SK-N-SH (cell line): ENCODE results near the gene NR3C1. TPM values are rescaled to one million over a fixed set of nuclear protein-coding genes. Genes with fewer than 3 reads are reported as not detected.

Experiments used
- CTCF ChIA-PET: fragments of 300-600, 350-600 bp; formaldehyde crosslinking; extraction: SDS; loops from one replicate; lab custom pipeline; 2021; lab: Yijun Ruan, JAX
- POLR2A ChIA-PET: fragments of 350-600 bp; sonication (Branson Sonifier 250); formaldehyde crosslinking; extraction: SDS; loops from one replicate; lab custom pipeline; 2020; ENCODE audit warnings: antibody characterized with exemption, inconsistent platforms; lab: Yijun Ruan, JAX
- DNase-seq: peaks from one replicate; pipeline ENCODE4 v3.0.0; 2012
- H2AFZ ChIP-seq: fragments of 200-600 bp; sonication (generic); 2 replicates; pipeline ENCODE4 v1.8.1; 2016; ENCODE audit warnings: antibody characterized with exemption, mild to moderate bottlenecking, low read depth
- H3F3A ChIP-seq: fragments of 200-600 bp; sonication (generic); replicated peaks from 2 replicates; pipeline ENCODE3; 2016; ENCODE audit warnings: antibody characterized with exemption, mild to moderate bottlenecking; ENCODE audit not compliant: insufficient read depth
- H3K27ac ChIP-seq, 2 experiments: fragments of 200-500 bp in 1 of 2; fragments of 200-600 bp in 1 of 2; sonication (Bioruptor generic) in 1 of 2; sonication (generic), shearing (Covaris generic) in 1 of 2; 2 replicates each; pipeline versions ENCODE4 v1.5.1 to v1.6.1; 2014 to 2016; ENCODE audit warnings: low read depth in 2 of 2, inconsistent platforms in 1 of 2, low read length in 1 of 2, mild to moderate bottlenecking in 1 of 2, mixed read lengths in 1 of 2
- H3K27me3 ChIP-seq: fragments of 200-600 bp; sonication (generic), shearing (Covaris generic); 2 replicates; pipeline ENCODE4 v1.6.1; 2016; ENCODE audit warnings: mixed run types; ENCODE audit not compliant: insufficient read depth
- H3K36me3 ChIP-seq, 2 experiments: fragments of 200-500 bp in 1 of 2; fragments of 200-600 bp in 1 of 2; sonication (Bioruptor generic) in 1 of 2; sonication (generic) in 1 of 2; replicated peaks in 1 of 2; 2 replicates each; pipeline versions ENCODE3 to v1.5.1; 2014 to 2016; ENCODE audit warnings: low read length in 1 of 2, mild to moderate bottlenecking in 1 of 2; ENCODE audit not compliant: insufficient read depth in 2 of 2, control insufficient read depth in 1 of 2
- H3K4me1 ChIP-seq, 2 experiments: fragments of 200-500 bp in 1 of 2; fragments of 200-600 bp in 1 of 2; sonication (Bioruptor generic) in 1 of 2; sonication (generic), shearing (Covaris generic) in 1 of 2; 2 replicates each; pipeline versions ENCODE4 v1.5.1 to v1.6.1; 2014 to 2016; ENCODE audit warnings: low read depth in 1 of 2, low read length in 1 of 2, mixed run types in 1 of 2; ENCODE audit not compliant: insufficient read depth in 2 of 2, control insufficient read depth in 1 of 2
- H3K4me2 ChIP-seq: fragments of 200-600 bp; sonication (generic), shearing (Covaris generic); 2 replicates; pipeline ENCODE4 v1.6.1; 2017; ENCODE audit warnings: mixed run types
- H3K4me3 ChIP-seq, 2 experiments: fragments of 200-500 bp in 1 of 2; fragments of 200-600 bp in 1 of 2; sonication (Bioruptor generic) in 1 of 2; sonication (generic), shearing (Covaris generic) in 1 of 2; 2 replicates each; pipeline versions ENCODE4 v1.5.1 to v1.8.1; 2014 to 2016; ENCODE audit warnings: low read depth in 2 of 2, inconsistent platforms in 1 of 2, low read length in 1 of 2, mild to moderate bottlenecking in 1 of 2, mixed read lengths in 1 of 2, moderate library complexity in 1 of 2
- H3K79me2 ChIP-seq: fragments of 200-600 bp; sonication (generic); 2 replicates; pipeline ENCODE4 v1.8.1; 2017; ENCODE audit warnings: mild to moderate bottlenecking; ENCODE audit not compliant: insufficient read depth
- H3K9ac ChIP-seq: fragments of 200-600 bp; sonication (generic); 2 replicates; pipeline ENCODE4 v1.6.1; 2017; ENCODE audit warnings: mixed run types
- H3K9me2 ChIP-seq: fragments of 200-600 bp; sonication (generic); 2 replicates; pipeline ENCODE4 v1.6.1; 2017; ENCODE audit warnings: mixed run types
- H3K9me3 ChIP-seq: fragments of 200-600 bp; sonication (generic); 2 replicates; pipeline ENCODE4 v1.6.1; 2017; ENCODE audit warnings: mixed run types, mild to moderate bottlenecking, moderate library complexity
- H4K20me1 ChIP-seq: fragments of 200-600 bp; sonication (generic); 2 replicates; pipeline ENCODE4 v1.6.1; 2017; ENCODE audit warnings: mild to moderate bottlenecking, mixed run types; ENCODE audit not compliant: insufficient read depth
- CHD2 ChIP-seq: fragments of 150-350 bp; IDR thresholded peaks from 2 replicates; pipeline ENCODE4 v1.6.1; 2018; ENCODE audit warnings: low read length; ENCODE audit not compliant: partially characterized antibody
- CTCF ChIP-seq: fragments of 200-600 bp; sonication (generic); IDR thresholded peaks from 2 replicates; pipeline ENCODE4 v1.6.1; 2017; ENCODE audit warnings: antibody characterized with exemption, mild to moderate bottlenecking, moderate library complexity
- FOXM1 ChIP-seq: IDR thresholded peaks from 2 replicates; pipeline ENCODE4 v1.4.0; 2012; ENCODE audit warnings: low read depth, mild to moderate bottlenecking
- IRF3 ChIP-seq: fragments of 150-350 bp; IDR thresholded peaks from 2 replicates; pipeline ENCODE4 v1.6.1; 2016; ENCODE audit warnings: mild to moderate bottlenecking, low read depth, low read length
- NRF1 ChIP-seq: IDR thresholded peaks from 2 replicates; pipeline ENCODE4 v1.6.1; 2012; ENCODE audit warnings: low read depth, mild to moderate bottlenecking, low read length
- POLR2AphosphoS5 ChIP-seq: IDR thresholded peaks from 2 replicates; pipeline ENCODE4 v1.6.1; 2012; ENCODE audit warnings: low read depth, low read length
- RCOR1 ChIP-seq: fragments of 150-350 bp; IDR thresholded peaks from 2 replicates; pipeline ENCODE4 v1.6.1; 2017; ENCODE audit warnings: antibody characterized with exemption, low read length
- RXRA ChIP-seq: IDR thresholded peaks from 2 replicates; pipeline ENCODE4 v1.4.0; 2012; ENCODE audit warnings: low read depth, mild to moderate bottlenecking, borderline replicate concordance
- SMC3 ChIP-seq: IDR thresholded peaks from 2 replicates; pipeline ENCODE4 v1.6.1; 2012; ENCODE audit warnings: low read depth, low read length, improper control_type of control experiment
- TAF1 ChIP-seq: IDR thresholded peaks from 2 replicates; pipeline ENCODE4 v1.6.1; 2012; ENCODE audit warnings: low read depth, mild to moderate bottlenecking, low read length, moderate library complexity, borderline replicate concordance
- TCF12 ChIP-seq: IDR thresholded peaks from 2 replicates; pipeline ENCODE4 v1.4.0; 2012
- USF1 ChIP-seq: IDR thresholded peaks from 2 replicates; pipeline ENCODE4 v1.4.0; 2012; ENCODE audit warnings: low read depth, borderline replicate concordance
- USF2 ChIP-seq: fragments of 150-350 bp; IDR thresholded peaks from 2 replicates; pipeline ENCODE4 v1.6.1; 2017; ENCODE audit warnings: antibody characterized with exemption, low read length, low read depth, borderline replicate concordance
- YY1 ChIP-seq: IDR thresholded peaks from 2 replicates; pipeline ENCODE4 v1.4.0; 2012; ENCODE audit warnings: low read depth, mild to moderate bottlenecking
- WGBS: methylation state at CpG from one replicate; pipeline ENCODE4 v1.1.6; 2017; ENCODE audit warnings: low lambda C conversion rate; 5-methylcytosine and 5-hydroxymethylcytosine counted together
- polyA plus RNA-seq, 3 experiments: library from polyadenylated mRNA; depleted of rRNA; stranded (reverse); fragments of >200 nt; gene quantifications; 2 replicates each; pipeline ENCODE4 v1.2.3, GENCODE V29; 2012

NR3C1 gene
- polyA plus RNA-seq, 1 of the 3 experiments (the other 2 are of a cell fraction), result 7.1 TPM

GRCh38 chr5:143231973-143232812 lies 171.3 kb downstream of the NR3C1 start:
- ChIA-PET CTCF (no interaction called here), POLR2A (no interaction called here)
- Histone ChIP-seq H3K4me2 (no peak overlapping the region), H3K27me3 (no peaks in the 10 kb centered on the region), H3K9ac (no peak overlapping the region), H3F3A (no peaks in the 10 kb centered on the region), H3K9me2 (no peaks in the 10 kb centered on the region), H4K20me1 (no peaks in the 10 kb centered on the region), H3K27ac (no peak overlapping the region), H2AFZ (no peak overlapping the region), H3K9me3 (no peaks in the 10 kb centered on the region), H3K79me2 (no peaks in the 10 kb centered on the region), H3K36me3 (no peaks in the 10 kb centered on the region)
- no peak for DNase-seq
- 90% methylated on average over 7 of the region's 7 CpGs for WGBS
- TF ChIP-seq CHD2 (no peak), YY1 (no peak), USF1 (no peak), TAF1 (no peak), SMC3 (no peak), POLR2AphosphoS5 (no peak), NRF1 (no peak), TCF12 (no peak), USF2 (no peak), CTCF (no peak), RXRA (no peak), RCOR1 (no peak), FOXM1 (no peak), IRF3 (no peak)
- TF ChIP-seq, all 33 proteins: peak for 0
- no peak overlapping the region for H3K4me3 ChIP-seq
- peaks cover 5 to 7% of the 10 kb centered on the region in 2 experiments; a peak in 1 of 4 replicates for H3K4me1 ChIP-seq
